Esophagus muscularis mucosa (tissue), 3 donors: ENCODE results near the gene TNS1.

Experiments used
- EP300 ChIP-seq: sonication (generic); formaldehyde crosslinking; IDR thresholded peaks from one replicate; pipeline ENCODE4 v1.6.1; 2017; ENCODE audit warnings: antibody characterized with exemption
- TF ChIP-seq, protein P1 (sequence below), 3 experiments: fragments of 200-600 bp in 2 of 3; fragments of 450-650 bp in 1 of 3; sonication (generic) in 2 of 3; IDR thresholded peaks; one replicate each; pipeline ENCODE4 v1.5.1; 2017 to 2019; ENCODE audit warnings: antibody characterized with exemption in 3 of 3, mild to moderate bottlenecking in 2 of 3, moderate library complexity in 1 of 3

DNA sequence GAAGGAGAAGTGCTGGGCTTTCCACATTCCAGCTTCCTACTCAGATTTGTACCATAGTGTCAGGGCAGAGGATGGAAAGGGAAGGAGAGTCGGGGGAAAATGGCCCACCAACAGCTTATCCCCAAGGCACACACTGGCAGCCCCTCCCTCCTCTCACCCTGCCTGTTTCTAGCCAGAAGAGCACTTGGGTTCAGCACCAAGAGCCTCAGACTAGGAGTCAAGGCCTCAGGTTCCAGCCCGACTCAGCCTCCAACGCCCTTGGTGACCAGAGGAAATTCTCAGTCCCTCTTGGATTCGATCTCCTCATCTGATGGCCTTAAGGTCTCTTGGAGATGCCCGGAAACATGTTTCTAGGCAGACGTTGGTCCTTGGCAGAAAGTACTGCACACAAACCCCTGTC lies 53.9 kb downstream of the TNS1 start:
- TF ChIP-seq, protein P1, sequence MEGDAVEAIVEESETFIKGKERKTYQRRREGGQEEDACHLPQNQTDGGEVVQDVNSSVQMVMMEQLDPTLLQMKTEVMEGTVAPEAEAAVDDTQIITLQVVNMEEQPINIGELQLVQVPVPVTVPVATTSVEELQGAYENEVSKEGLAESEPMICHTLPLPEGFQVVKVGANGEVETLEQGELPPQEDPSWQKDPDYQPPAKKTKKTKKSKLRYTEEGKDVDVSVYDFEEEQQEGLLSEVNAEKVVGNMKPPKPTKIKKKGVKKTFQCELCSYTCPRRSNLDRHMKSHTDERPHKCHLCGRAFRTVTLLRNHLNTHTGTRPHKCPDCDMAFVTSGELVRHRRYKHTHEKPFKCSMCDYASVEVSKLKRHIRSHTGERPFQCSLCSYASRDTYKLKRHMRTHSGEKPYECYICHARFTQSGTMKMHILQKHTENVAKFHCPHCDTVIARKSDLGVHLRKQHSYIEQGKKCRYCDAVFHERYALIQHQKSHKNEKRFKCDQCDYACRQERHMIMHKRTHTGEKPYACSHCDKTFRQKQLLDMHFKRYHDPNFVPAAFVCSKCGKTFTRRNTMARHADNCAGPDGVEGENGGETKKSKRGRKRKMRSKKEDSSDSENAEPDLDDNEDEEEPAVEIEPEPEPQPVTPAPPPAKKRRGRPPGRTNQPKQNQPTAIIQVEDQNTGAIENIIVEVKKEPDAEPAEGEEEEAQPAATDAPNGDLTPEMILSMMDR (IDR thresholded peaks at IDR 0.05) = no peak
- TF ChIP-seq EP300 = no peak
